H9 (cell line): Measurements from ENCODE around the gene IQSEC1. TPM values are rescaled to one million over a fixed set of nuclear protein-coding genes. Genes with fewer than 3 reads are reported as not detected.

Experiments
- DNase-seq: peaks from one replicate; pipeline ENCODE4 v3.0.0-alpha.2; 2017
- H2AFZ ChIP-seq: one replicate; pipeline ENCODE4 v1.6.1; 2013; ENCODE audit warnings: mild to moderate bottlenecking, low read length, control low read depth, moderate library complexity
- H2AK5ac ChIP-seq: 2 replicates; pipeline ENCODE4 v1.6.1; 2013; ENCODE audit warnings: low read length, control low read depth, mixed read lengths; ENCODE audit not compliant: insufficient read length
- H2BK120ac ChIP-seq: one replicate; pipeline ENCODE4 v1.6.1; 2013; ENCODE audit warnings: low read depth, mild to moderate bottlenecking, low read length, control low read depth, inconsistent platforms; ENCODE audit not compliant: poor library complexity, severe bottlenecking
- H2BK12ac ChIP-seq: 2 replicates; pipeline ENCODE4 v1.6.1; 2013; ENCODE audit warnings: low read length, control low read depth, mixed read lengths, low read depth; ENCODE audit not compliant: insufficient read length
- H2BK15ac ChIP-seq: 2 replicates; pipeline ENCODE4 v1.6.1; 2013; ENCODE audit warnings: low read depth, low read length, control low read depth
- H2BK20ac ChIP-seq: one replicate; pipeline ENCODE4 v1.6.1; 2013; ENCODE audit warnings: low read depth, mild to moderate bottlenecking, low read length, control low read depth, inconsistent platforms; ENCODE audit not compliant: poor library complexity, severe bottlenecking
- H2BK5ac ChIP-seq: 2 replicates; pipeline ENCODE4 v1.6.1; 2013; ENCODE audit warnings: low read length, control low read depth, mixed read lengths; ENCODE audit not compliant: insufficient read length
- H3K14ac ChIP-seq: 2 replicates; pipeline ENCODE4 v1.6.1; 2013; ENCODE audit warnings: low read length, control low read depth; ENCODE audit not compliant: insufficient read depth
- H3K18ac ChIP-seq: 2 replicates; pipeline ENCODE4 v1.6.1; 2013; ENCODE audit warnings: low read depth, mild to moderate bottlenecking, mixed read lengths, low read length, control low read depth; ENCODE audit not compliant: insufficient read length
- H3K23ac ChIP-seq: 2 replicates; pipeline ENCODE4 v1.6.1; 2013; ENCODE audit warnings: low read length, control low read depth, mixed read lengths, low read depth; ENCODE audit not compliant: insufficient read length
- H3K23me2 ChIP-seq: 2 replicates; pipeline ENCODE4 v1.6.1; 2013; ENCODE audit warnings: low read depth, mild to moderate bottlenecking, mixed read lengths, low read length, control low read depth; ENCODE audit not compliant: insufficient read length, poor library complexity, severe bottlenecking
- H3K27ac ChIP-seq: 2 replicates; pipeline ENCODE4 v1.5.1; 2013; ENCODE audit warnings: low read length, control low read depth, mixed read lengths, low read depth; ENCODE audit not compliant: insufficient read length
- H3K27me3 ChIP-seq: 2 replicates; pipeline ENCODE4 v1.6.1; 2013; ENCODE audit warnings: low read length, control low read depth, inconsistent platforms; ENCODE audit not compliant: insufficient read depth
- H3K4ac ChIP-seq: 2 replicates; pipeline ENCODE4 v1.6.1; 2013; ENCODE audit warnings: low read depth, mild to moderate bottlenecking, control low read depth, inconsistent platforms, low read length, moderate library complexity
- H3K4me1 ChIP-seq: 2 replicates; pipeline ENCODE4 v1.6.1; 2013; ENCODE audit warnings: low read length, control low read depth, inconsistent platforms; ENCODE audit not compliant: insufficient read depth
- H3K4me2 ChIP-seq: 2 replicates; pipeline ENCODE4 v1.6.1; 2013; ENCODE audit warnings: low read length, control low read depth, mixed read lengths; ENCODE audit not compliant: insufficient read length, insufficient read depth
- H3K56ac ChIP-seq: 2 replicates; pipeline ENCODE4 v1.6.1; 2013; ENCODE audit warnings: low read depth, mild to moderate bottlenecking, mixed read lengths, low read length, control low read depth; ENCODE audit not compliant: insufficient read length
- H3K79me1 ChIP-seq: 2 replicates; pipeline ENCODE4 v1.6.1; 2013; ENCODE audit warnings: low read depth, mild to moderate bottlenecking, moderate library complexity, low read length, control low read depth, inconsistent platforms; ENCODE audit not compliant: insufficient read depth, poor library complexity, severe bottlenecking
- H3K79me2 ChIP-seq: 2 replicates; pipeline ENCODE4 v1.6.1; 2013; ENCODE audit warnings: low read length, control low read depth, inconsistent platforms; ENCODE audit not compliant: insufficient read depth
- H3K9ac ChIP-seq: 2 replicates; pipeline ENCODE4 v1.6.1; 2013; ENCODE audit warnings: low read length, control low read depth, mixed read lengths; ENCODE audit not compliant: insufficient read length; ENCODE audit errors: extremely low read depth
- H3K9me3 ChIP-seq: one replicate; pipeline ENCODE4 v1.6.1; 2013; ENCODE audit warnings: low read depth, low read length, inconsistent platforms; ENCODE audit not compliant: control insufficient read depth
- H3T11ph ChIP-seq: one replicate; pipeline ENCODE4 v1.6.1; 2013; ENCODE audit warnings: mild to moderate bottlenecking, low read length, control low read depth, inconsistent platforms
- H4K20me1 ChIP-seq: one replicate; pipeline ENCODE4 v1.6.1; 2013; ENCODE audit not compliant: control insufficient read depth, insufficient read length, insufficient read depth
- H4K5ac ChIP-seq: 2 replicates; pipeline ENCODE4 v1.6.1; 2013; ENCODE audit warnings: low read depth, mild to moderate bottlenecking, mixed read lengths, low read length, control low read depth; ENCODE audit not compliant: insufficient read length
- H4K8ac ChIP-seq: replicated peaks from 2 replicates; pipeline ENCODE4 v1.6.1; 2013; ENCODE audit warnings: low read length, control low read depth, mixed read lengths, low read depth; ENCODE audit not compliant: insufficient read length
- H4K91ac ChIP-seq: 2 replicates; pipeline ENCODE4 v1.6.1; 2013; ENCODE audit warnings: low read depth, mild to moderate bottlenecking, moderate library complexity, mixed read lengths, low read length, control low read depth; ENCODE audit not compliant: insufficient read length
- H3K27ac Mint-ChIP-seq, 3 experiments: 2 replicates in 2 of 3; 3 replicates in 1 of 3; pipeline ENCODE4 v1.8.0; 2020 to 2021; ENCODE audit warnings: mixed read lengths in 3 of 3, mild to moderate bottlenecking in 1 of 3, moderate library complexity in 1 of 3
- H3K27me3 Mint-ChIP-seq: 2 replicates; pipeline ENCODE4 v1.8.0; 2021; ENCODE audit warnings: low read depth, mild to moderate bottlenecking, moderate library complexity, mixed read lengths
- H3K36me3 Mint-ChIP-seq, 3 experiments: 2 replicates in 2 of 3; 3 replicates in 1 of 3; pipeline ENCODE4 v1.8.0; 2020 to 2021; ENCODE audit warnings: low read depth in 3 of 3, mixed read lengths in 3 of 3; ENCODE audit not compliant: insufficient read depth in 1 of 3
- H3K4me1 Mint-ChIP-seq, 2 experiments: 2 replicates each; pipeline ENCODE4 v1.8.0; 2020; ENCODE audit warnings: mixed read lengths in 2 of 2
- H3K4me3 Mint-ChIP-seq, 2 experiments: 2 replicates in 1 of 2; 3 replicates in 1 of 2; pipeline ENCODE4 v1.8.0; 2020 to 2021; ENCODE audit warnings: mild to moderate bottlenecking in 2 of 2, mixed read lengths in 2 of 2, moderate library complexity in 1 of 2
- H3K9me3 Mint-ChIP-seq, 2 experiments: 2 replicates in 1 of 2; 3 replicates in 1 of 2; pipeline ENCODE4 v1.8.0; 2020; ENCODE audit warnings: mild to moderate bottlenecking in 2 of 2, mixed read lengths in 2 of 2, moderate library complexity in 1 of 2
- WGBS: extraction: QIAGEN DNeasy Blood & Tissue Kit; methylation state at CpG from one replicate; pipeline ENCODE4 v1.1.7; 2013; ENCODE audit warnings: missing lambda C conversion rate, low lambda C conversion rate, mixed read lengths; ENCODE audit not compliant: insufficient read length; ENCODE audit errors: extremely low coverage; 5-methylcytosine and 5-hydroxymethylcytosine counted together
- total RNA-seq: library from RNA; stranded (reverse); gene quantifications from 2 replicates; pipeline ENCODE4 v1.2.1, GENCODE V29; 2021
- TF ChIP-seq, protein P1 (sequence below): fragments of 200-600 bp; sonication (generic); conservative IDR thresholded peaks from 3 replicates; pipeline ENCODE4 v1.8.0; 2021; ENCODE audit warnings: antibody characterized with exemption, mild to moderate bottlenecking

IQSEC1 gene
- total RNA-seq, 1 experiment from 2014 or later = 19.1 TPM

DNA sequence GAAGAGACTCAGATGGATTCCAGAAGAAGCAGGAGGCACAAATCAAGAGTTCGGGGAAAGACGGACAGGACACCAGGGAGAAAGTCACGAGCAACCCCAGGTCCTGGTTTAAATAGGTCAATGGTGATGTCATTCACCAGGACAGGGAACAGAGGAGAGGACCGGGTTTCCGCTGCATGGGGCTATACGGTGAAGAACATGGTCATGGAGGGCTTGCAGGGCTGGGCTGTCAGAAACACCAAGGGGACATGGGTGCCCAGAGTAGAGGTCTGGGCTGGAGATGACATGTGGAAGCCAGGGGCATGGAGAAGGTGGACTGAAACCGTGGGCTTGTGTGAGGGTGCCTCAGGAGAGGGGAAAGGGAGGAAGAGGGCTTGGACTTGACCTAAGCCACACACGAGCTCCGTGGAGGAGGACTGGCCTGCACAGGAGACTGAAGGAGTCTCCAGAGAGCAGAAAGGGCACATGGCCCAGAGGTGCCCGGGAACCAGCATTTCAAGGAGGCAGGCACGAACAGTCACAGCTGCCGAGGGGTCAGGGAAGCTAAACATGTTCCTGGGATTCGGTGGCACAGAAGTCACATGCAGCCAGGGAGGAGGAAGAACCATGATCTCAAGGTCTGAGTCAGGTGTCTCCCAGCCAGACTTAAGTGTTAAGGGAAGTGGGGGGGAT, 177.7 kb downstream of the IQSEC1 start:
- peaks cover 11 to 16% of the 10 kb centered on the region in 2 experiments for H3K4me1 Mint-ChIP-seq
- Histone ChIP-seq H4K5ac (no peak overlapping the region), H2BK15ac (no peak overlapping the region), H4K8ac (no peak overlapping the region), H3T11ph (no peak overlapping the region), H4K91ac (no peak overlapping the region), H3K23me2 (no peaks in the 10 kb centered on the region), H2BK5ac (no peak overlapping the region), H3K9me3 (no peaks in the 10 kb centered on the region), H2AFZ (no peak overlapping the region), H2AK5ac (no peak overlapping the region), H3K4ac (no peak overlapping the region), H3K4me1 (no peaks in the 10 kb centered on the region), H3K79me2 (no peaks in the 10 kb centered on the region), H3K27ac (no peak overlapping the region), H3K4me2 (no peak overlapping the region), H3K9ac (no peak overlapping the region), H4K20me1 (no peaks in the 10 kb centered on the region), H2BK120ac (no peak overlapping the region), H3K14ac (no peak overlapping the region), H2BK20ac (no peak overlapping the region), H3K79me1 (no peaks in the 10 kb centered on the region), H3K23ac (no peak overlapping the region), H2BK12ac (no peak overlapping the region), H3K56ac (no peak overlapping the region), H3K18ac (no peak overlapping the region), H3K27me3 (no peaks in the 10 kb centered on the region)
- H3K27me3 Mint-ChIP-seq = peaks cover 36% of the 10 kb centered on the region
- no peak for DNase-seq
- H3K36me3 Mint-ChIP-seq = peaks cover 2 to 10% (median 5%) of the 10 kb centered on the region in 3 experiments; a peak in 6 of 7 replicates
- no peaks in the 10 kb centered on the region; a peak in 1 of 5 replicates for H3K9me3 Mint-ChIP-seq
- no peak overlapping the region for H3K4me3 Mint-ChIP-seq
- TF ChIP-seq, protein P1, sequence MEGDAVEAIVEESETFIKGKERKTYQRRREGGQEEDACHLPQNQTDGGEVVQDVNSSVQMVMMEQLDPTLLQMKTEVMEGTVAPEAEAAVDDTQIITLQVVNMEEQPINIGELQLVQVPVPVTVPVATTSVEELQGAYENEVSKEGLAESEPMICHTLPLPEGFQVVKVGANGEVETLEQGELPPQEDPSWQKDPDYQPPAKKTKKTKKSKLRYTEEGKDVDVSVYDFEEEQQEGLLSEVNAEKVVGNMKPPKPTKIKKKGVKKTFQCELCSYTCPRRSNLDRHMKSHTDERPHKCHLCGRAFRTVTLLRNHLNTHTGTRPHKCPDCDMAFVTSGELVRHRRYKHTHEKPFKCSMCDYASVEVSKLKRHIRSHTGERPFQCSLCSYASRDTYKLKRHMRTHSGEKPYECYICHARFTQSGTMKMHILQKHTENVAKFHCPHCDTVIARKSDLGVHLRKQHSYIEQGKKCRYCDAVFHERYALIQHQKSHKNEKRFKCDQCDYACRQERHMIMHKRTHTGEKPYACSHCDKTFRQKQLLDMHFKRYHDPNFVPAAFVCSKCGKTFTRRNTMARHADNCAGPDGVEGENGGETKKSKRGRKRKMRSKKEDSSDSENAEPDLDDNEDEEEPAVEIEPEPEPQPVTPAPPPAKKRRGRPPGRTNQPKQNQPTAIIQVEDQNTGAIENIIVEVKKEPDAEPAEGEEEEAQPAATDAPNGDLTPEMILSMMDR = no peak
- WGBS = no CpG with 5 or more reads among the region's 13 CpGs
- H3K27ac Mint-ChIP-seq = peak overlapping the region in 1 of 3 experiments; percentile 45; a peak in 1 of 7 replicates
